Measurements from ENCODE around the gene EXO1.

The EXO1 gene

GRCh38 chr1:241834733-241835377 is 13.1 kb upstream of the EXO1 start:
- TF ChIP-seq, protein P1, sequence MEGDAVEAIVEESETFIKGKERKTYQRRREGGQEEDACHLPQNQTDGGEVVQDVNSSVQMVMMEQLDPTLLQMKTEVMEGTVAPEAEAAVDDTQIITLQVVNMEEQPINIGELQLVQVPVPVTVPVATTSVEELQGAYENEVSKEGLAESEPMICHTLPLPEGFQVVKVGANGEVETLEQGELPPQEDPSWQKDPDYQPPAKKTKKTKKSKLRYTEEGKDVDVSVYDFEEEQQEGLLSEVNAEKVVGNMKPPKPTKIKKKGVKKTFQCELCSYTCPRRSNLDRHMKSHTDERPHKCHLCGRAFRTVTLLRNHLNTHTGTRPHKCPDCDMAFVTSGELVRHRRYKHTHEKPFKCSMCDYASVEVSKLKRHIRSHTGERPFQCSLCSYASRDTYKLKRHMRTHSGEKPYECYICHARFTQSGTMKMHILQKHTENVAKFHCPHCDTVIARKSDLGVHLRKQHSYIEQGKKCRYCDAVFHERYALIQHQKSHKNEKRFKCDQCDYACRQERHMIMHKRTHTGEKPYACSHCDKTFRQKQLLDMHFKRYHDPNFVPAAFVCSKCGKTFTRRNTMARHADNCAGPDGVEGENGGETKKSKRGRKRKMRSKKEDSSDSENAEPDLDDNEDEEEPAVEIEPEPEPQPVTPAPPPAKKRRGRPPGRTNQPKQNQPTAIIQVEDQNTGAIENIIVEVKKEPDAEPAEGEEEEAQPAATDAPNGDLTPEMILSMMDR (IDR thresholded peaks at IDR 0.05; ENCODE audit: low read length, missing control alignments) = peak; percentile 78
- peak; percentile 62 for DNase-seq (ENCODE audit: low read depth)
- H3K4me3 ChIP-seq (replicated peaks; ENCODE audit: low read depth, low read length) = no peak overlapping the region

DNA sequence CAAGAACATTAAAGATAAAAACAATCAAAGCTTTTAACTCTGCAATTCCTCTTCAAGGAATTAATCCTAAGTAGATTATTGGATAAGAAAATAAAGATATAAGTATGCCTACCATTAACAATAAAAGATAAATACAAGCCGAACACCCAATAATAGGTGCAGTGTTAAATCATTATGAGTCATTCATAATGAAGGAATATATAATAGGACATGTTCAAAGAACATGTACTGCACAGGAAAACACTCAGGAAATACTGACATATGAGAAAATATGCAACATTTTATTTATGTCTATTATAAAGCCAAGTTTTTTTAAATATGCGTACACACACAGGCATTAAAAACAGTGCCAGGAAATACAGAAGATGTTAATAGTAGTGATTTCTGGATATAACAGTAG is 11.1 kb upstream of the EXO1 start:
- TF ChIP-seq, protein P1 (IDR thresholded peaks at IDR 0.05; ENCODE audit: low read length, missing control alignments) = no peak
- no peak for DNase-seq (ENCODE audit: low read depth)

DNA sequence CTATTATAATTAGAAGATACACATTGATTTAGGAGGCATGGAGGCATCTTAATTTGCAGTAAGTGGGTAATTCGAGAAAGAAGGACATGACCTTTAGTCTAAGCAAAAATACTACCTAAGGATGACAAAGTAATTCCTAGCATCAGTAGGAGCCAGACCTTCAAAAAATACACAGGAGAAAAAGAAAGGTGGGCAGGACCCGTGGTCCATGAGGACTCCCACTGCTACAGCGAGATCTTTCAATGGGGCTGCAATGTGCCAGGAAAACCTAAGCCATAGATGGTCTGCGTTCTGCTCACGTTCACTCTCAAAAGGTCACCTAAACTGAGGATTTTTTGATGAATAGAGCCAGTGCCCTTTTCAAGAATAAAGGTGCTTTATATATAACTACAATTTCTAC is 10.6 kb upstream of the EXO1 start:
- TF ChIP-seq, protein P1 (IDR thresholded peaks at IDR 0.05; ENCODE audit: low read length, missing control alignments) = no peak

More for the DNA sequence above, 11.1 kb upstream of the EXO1 start:
- H3K4me3 ChIP-seq (replicated peaks; ENCODE audit: low read depth, low read length) = no peak overlapping the region

DNA sequence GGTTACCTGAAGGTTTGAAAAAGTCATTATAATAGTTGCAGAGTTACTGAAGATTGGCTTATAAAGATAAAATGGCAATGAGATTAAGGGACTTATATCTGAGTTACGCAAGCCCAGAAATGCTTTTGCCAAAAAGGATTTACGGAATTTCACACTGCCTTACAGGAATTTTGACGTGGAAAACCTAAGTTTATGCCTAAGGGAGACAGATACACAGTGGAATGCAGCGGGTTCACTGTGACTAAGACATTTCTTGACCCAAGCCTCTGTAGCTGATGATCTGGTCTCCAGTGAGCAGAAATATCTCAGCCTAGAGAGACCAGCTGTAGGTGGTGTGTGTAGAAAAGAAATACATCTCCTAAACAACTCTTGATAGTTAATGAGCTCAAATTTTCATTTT is 10.1 kb upstream of the EXO1 start:
- peak; percentile 69 for DNase-seq (ENCODE audit: low read depth)
- no peak overlapping the region for H3K4me3 ChIP-seq (replicated peaks; ENCODE audit: low read depth, low read length)
- TF ChIP-seq, protein P1 (IDR thresholded peaks at IDR 0.05; ENCODE audit: low read length, missing control alignments) = no peak

More for the DNA sequence above, 10.6 kb upstream of the EXO1 start:
- no peak overlapping the region for H3K4me3 ChIP-seq (replicated peaks; ENCODE audit: low read depth, low read length)
- DNase-seq (ENCODE audit: low read depth) = no peak

- TF ChIP-seq, protein P1 (IDR thresholded peaks at IDR 0.05; ENCODE audit: low read length, missing control alignments) = no peak
- no peak for DNase-seq (ENCODE audit: low read depth)
- H3K4me3 ChIP-seq (replicated peaks; ENCODE audit: low read depth, low read length) = no peak overlapping the region
Measured at GRCh38 chr1:241838897-241839296, 9.1 kb upstream of the EXO1 start.

- no peak for DNase-seq (ENCODE audit: low read depth)
- TF ChIP-seq, protein P1 (IDR thresholded peaks at IDR 0.05; ENCODE audit: low read length, missing control alignments) = no peak
- H3K4me3 ChIP-seq (replicated peaks; ENCODE audit: low read depth, low read length) = no peak overlapping the region
Measured at GRCh38 chr1:241839369-241839979, 8.5 kb upstream of the EXO1 start.

DNA sequence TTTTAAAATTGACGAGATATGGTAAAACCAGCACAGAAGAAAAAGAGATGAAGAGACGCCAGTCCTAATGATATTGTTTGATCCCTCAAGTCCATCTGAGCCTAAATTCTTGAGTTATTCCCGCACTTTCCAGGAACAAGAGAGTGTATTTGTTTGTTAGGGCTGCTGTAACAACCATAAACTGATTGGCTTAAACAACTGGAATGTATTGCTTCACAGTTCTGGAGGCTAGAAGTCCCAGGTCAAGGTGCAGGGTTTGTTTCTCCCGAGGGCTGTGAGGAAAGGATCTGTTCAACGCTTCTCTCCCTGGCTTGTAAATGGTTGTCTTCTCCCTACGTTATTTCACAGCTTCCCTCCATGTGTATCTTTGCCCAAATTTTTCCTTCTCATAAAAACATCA is 7.8 kb upstream of the EXO1 start:
- no peak for DNase-seq (ENCODE audit: low read depth)
- no peak overlapping the region for H3K4me3 ChIP-seq (replicated peaks; ENCODE audit: low read depth, low read length)
- TF ChIP-seq, protein P1 (IDR thresholded peaks at IDR 0.05; ENCODE audit: low read length, missing control alignments) = no peak

Measured in fibroblast of pulmonary artery (primary cell).